HEK293 (cell line): ENCODE results near the gene PLEKHG4B.

Source experiments
- CTCF ChIP-seq: fragments of 450-650 bp; formaldehyde crosslinking; IDR thresholded peaks from 2 replicates; pipeline ENCODE4 v1.5.1; 2016; ENCODE audit warnings: missing biosample characterization, missing genetic modification characterization
- GLIS1 ChIP-seq: fragments of 450-650 bp; formaldehyde crosslinking; IDR thresholded peaks from 2 replicates; pipeline ENCODE4 v1.5.1; 2016; ENCODE audit warnings: missing biosample characterization, missing genetic modification characterization
- ZNF121 ChIP-seq: fragments of 450-650 bp; formaldehyde crosslinking; IDR thresholded peaks from 2 replicates; pipeline ENCODE4 v1.5.1; 2016; ENCODE audit warnings: missing biosample characterization, missing genetic modification characterization
- ZNF837 ChIP-seq: fragments of 450-650 bp; formaldehyde crosslinking; IDR thresholded peaks from 2 replicates; pipeline ENCODE4 v1.5.1; 2016; ENCODE audit warnings: missing biosample characterization, missing genetic modification characterization
- TF ChIP-seq, protein P1 (sequence below): fragments of 450-650 bp; formaldehyde crosslinking; IDR thresholded peaks from 2 replicates; pipeline ENCODE4 v1.5.1; 2016; ENCODE audit warnings: missing biosample characterization, missing genetic modification characterization

DNA sequence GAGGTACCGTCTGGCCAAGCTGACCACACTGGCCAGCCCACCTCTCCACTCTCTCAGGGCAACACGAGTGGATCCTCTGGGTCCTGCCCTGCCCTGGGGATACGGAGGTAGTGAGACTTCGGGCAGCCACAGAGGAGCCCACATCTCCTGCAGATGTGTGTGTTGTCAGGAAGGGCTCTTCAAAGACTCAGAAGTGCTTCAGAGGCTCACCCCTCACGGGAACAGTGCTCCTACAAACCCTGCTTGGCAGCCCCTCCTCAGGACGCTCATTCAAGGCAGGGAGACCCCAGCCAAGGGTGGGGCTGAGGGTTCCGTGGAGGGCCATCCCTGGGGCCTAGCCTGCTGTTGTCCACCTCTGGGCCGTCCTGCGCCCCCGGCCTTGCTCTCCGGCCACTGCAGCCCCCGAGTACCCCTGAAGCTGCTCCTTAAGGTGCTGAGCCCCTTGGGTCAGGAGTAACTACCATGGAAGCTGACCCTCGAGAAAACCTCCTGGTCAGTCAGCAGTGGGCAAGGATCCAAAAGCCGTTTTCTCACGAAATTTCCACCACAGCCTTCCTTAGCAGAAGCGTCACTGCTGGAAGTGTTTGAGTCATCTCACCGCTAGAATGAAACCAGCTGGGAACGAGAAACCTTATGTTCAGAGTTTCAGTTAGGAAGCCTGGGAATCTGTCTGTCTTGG lies 76.2 kb downstream of the PLEKHG4B start:
- no peak for TF ChIP-seq CTCF (tag by site-specific recombination)
- TF ChIP-seq ZNF837: no peak
- TF ChIP-seq ZNF121 (tag by site-specific recombination): no peak
- no peak for TF ChIP-seq GLIS1 (tag by site-specific recombination)
- TF ChIP-seq, protein P1, sequence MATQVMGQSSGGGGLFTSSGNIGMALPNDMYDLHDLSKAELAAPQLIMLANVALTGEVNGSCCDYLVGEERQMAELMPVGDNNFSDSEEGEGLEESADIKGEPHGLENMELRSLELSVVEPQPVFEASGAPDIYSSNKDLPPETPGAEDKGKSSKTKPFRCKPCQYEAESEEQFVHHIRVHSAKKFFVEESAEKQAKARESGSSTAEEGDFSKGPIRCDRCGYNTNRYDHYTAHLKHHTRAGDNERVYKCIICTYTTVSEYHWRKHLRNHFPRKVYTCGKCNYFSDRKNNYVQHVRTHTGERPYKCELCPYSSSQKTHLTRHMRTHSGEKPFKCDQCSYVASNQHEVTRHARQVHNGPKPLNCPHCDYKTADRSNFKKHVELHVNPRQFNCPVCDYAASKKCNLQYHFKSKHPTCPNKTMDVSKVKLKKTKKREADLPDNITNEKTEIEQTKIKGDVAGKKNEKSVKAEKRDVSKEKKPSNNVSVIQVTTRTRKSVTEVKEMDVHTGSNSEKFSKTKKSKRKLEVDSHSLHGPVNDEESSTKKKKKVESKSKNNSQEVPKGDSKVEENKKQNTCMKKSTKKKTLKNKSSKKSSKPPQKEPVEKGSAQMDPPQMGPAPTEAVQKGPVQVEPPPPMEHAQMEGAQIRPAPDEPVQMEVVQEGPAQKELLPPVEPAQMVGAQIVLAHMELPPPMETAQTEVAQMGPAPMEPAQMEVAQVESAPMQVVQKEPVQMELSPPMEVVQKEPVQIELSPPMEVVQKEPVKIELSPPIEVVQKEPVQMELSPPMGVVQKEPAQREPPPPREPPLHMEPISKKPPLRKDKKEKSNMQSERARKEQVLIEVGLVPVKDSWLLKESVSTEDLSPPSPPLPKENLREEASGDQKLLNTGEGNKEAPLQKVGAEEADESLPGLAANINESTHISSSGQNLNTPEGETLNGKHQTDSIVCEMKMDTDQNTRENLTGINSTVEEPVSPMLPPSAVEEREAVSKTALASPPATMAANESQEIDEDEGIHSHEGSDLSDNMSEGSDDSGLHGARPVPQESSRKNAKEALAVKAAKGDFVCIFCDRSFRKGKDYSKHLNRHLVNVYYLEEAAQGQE (tag by site-specific recombination): no peak
